Caki2 (cell line): ENCODE results near the gene C2orf66. TPM values are rescaled to one million over a fixed set of nuclear protein-coding genes. Genes with fewer than 3 reads are reported as not detected.

ENCODE experiments used
- DNase-seq: peaks from one replicate; pipeline ENCODE4 v3.0.0-alpha.2; 2015; ENCODE audit warnings: low read depth
- in situ Hi-C: cut with HindIII; loops from 2 replicates; pipeline ENCODE4 v1.10.0; 2016; ENCODE audit warnings: low sequenced_read_pairs, low pct_unique_long_range_greater_than_20kb, mixed read lengths
- total RNA-seq: library from RNA; depleted of rRNA; stranded (reverse); fragments of >200 nt; shearing (Covaris generic); gene quantifications from 2 replicates; pipeline ENCODE4 v1.2.3, GENCODE V29; 2014; ENCODE audit warnings: low replicate concordance; rRNA removed

Gene C2orf66
- total RNA-seq: not detected in 2 replicates

GRCh38 chr2:196809260-196809659 lies at the start of gene C2orf66:
Gene C2orf66 (minus strand): TSS chr2:196809355. CDS start chr2:196809336, 19 bp downstream.
- no peak for DNase-seq
- in situ Hi-C loops: no loop called here

- in situ Hi-C loops: no loop called here
- no peak for DNase-seq
These were observed 45.5 kb upstream of the C2orf66 start for GRCh38 chr2:196854629-196855028.

GRCh38 chr2:196853301-196854087 lies 44.3 kb upstream of the C2orf66 start:
- no peak for DNase-seq
- in situ Hi-C loops: no loop called here

GRCh38 chr2:196851088-196851487 lies 41.9 kb upstream of the C2orf66 start:
- DNase-seq: no peak
- in situ Hi-C loops: no loop called here

- peak; percentile 23 for DNase-seq
- in situ Hi-C loops: no loop called here
These were observed 40.7 kb upstream of the C2orf66 start for GRCh38 chr2:196849895-196850294.

GRCh38 chr2:196846295-196846694 lies 37.1 kb upstream of the C2orf66 start:
- no peak for DNase-seq
- in situ Hi-C loops: no loop called here

- in situ Hi-C loops: no loop called here
- no peak for DNase-seq
These were observed 36.2 kb upstream of the C2orf66 start for GRCh38 chr2:196845371-196845770.

GRCh38 chr2:196840171-196840570 lies 31.0 kb upstream of the C2orf66 start:
- no peak for DNase-seq
- in situ Hi-C loops: no loop called here

GRCh38 chr2:196839574-196839973 lies 30.4 kb upstream of the C2orf66 start:
- in situ Hi-C loops: no loop called here
- no peak for DNase-seq

- no peak for DNase-seq
- in situ Hi-C loops: no loop called here
These were observed 27.3 kb upstream of the C2orf66 start for GRCh38 chr2:196836440-196836839.

- in situ Hi-C loops: no loop called here
- no peak for DNase-seq
These were observed 21.5 kb upstream of the C2orf66 start for GRCh38 chr2:196830701-196831100.

- in situ Hi-C loops: no loop called here
These were observed 18.2 kb upstream of the C2orf66 start for GRCh38 chr2:196827356-196827755.

GRCh38 chr2:196823750-196824522 lies 14.8 kb upstream of the C2orf66 start:
- in situ Hi-C loops: no loop called here
- peak; percentile 17 for DNase-seq

More at GRCh38 chr2:196827356-196827755, 18.2 kb upstream of the C2orf66 start:
- no peak for DNase-seq

- in situ Hi-C loops: no loop called here
- DNase-seq: no peak
These were observed 12.0 kb upstream of the C2orf66 start for GRCh38 chr2:196821195-196821594.

GRCh38 chr2:196808083-196808665 lies 981 bp downstream of the C2orf66 start:
- no peak for DNase-seq
- in situ Hi-C loops: no loop called here

GRCh38 chr2:196804381-196804780 lies 4.8 kb downstream of the C2orf66 start:
- no peak for DNase-seq
- in situ Hi-C loops: no loop called here

- no peak for DNase-seq
- in situ Hi-C loops: no loop called here
These were observed 6.8 kb downstream of the C2orf66 start for GRCh38 chr2:196802401-196802800.

GRCh38 chr2:196801674-196802261 lies 7.4 kb downstream of the C2orf66 start:
- in situ Hi-C loops: no loop called here
- peak; percentile 27 for DNase-seq

- DNase-seq: no peak
- in situ Hi-C loops: no loop called here
These were observed 10.2 kb downstream of the C2orf66 start for GRCh38 chr2:196798980-196799379.
